ENCODE data around the gene MKI67.
"Not testable (repeated sequence)": the region's sequence is repeated elsewhere in the genome, so short reads cannot be mapped to it uniquely, and the experiment has no call there.

The MKI67 gene

GRCh38 chr10:128096486-128097199, 29.6 kb downstream of the MKI67 start:
- no peaks in the 10 kb centered on the region for H3K27me3 ChIP-seq (ENCODE audit: control insufficient read depth, insufficient read depth, low read length)
- no peaks in the 10 kb centered on the region for H3K36me3 ChIP-seq (ENCODE audit: control insufficient read depth, insufficient read depth, low read length)
- H3K9ac ChIP-seq (ENCODE audit: low read length): no peak overlapping the region
- H3K4me3 ChIP-seq (ENCODE audit: low read length): no peak overlapping the region
- no peak overlapping the region for H3K27ac ChIP-seq (ENCODE audit: low read depth, low read length)
- H3K4me1 ChIP-seq (ENCODE audit: control insufficient read depth, insufficient read depth, low read length): no peaks in the 10 kb centered on the region

GRCh38 chr10:128095753-128096469, 30.3 kb downstream of the MKI67 start:
- no peak overlapping the region for H3K4me3 ChIP-seq (ENCODE audit: low read length)
- no peaks in the 10 kb centered on the region for H3K27me3 ChIP-seq (ENCODE audit: control insufficient read depth, insufficient read depth, low read length)
- no peak overlapping the region for H3K9ac ChIP-seq (ENCODE audit: low read length)
- no peak overlapping the region for H3K27ac ChIP-seq (ENCODE audit: low read depth, low read length)
- H3K4me1 ChIP-seq (ENCODE audit: control insufficient read depth, insufficient read depth, low read length): no peaks in the 10 kb centered on the region
- H3K36me3 ChIP-seq (ENCODE audit: control insufficient read depth, insufficient read depth, low read length): no peaks in the 10 kb centered on the region

- Histone ChIP-seq H3K9ac (ENCODE audit: low read length) (no peak overlapping the region), H3K4me1 (ENCODE audit: control insufficient read depth, insufficient read depth, low read length) (no peaks in the 10 kb centered on the region), H3K36me3 (ENCODE audit: control insufficient read depth, insufficient read depth, low read length) (no peaks in the 10 kb centered on the region), H3K4me3 (ENCODE audit: low read length) (no peak overlapping the region), H3K27ac (ENCODE audit: low read depth, low read length) (no peak overlapping the region), H3K27me3 (ENCODE audit: control insufficient read depth, insufficient read depth, low read length) (no peaks in the 10 kb centered on the region)
Measured at GRCh38 chr10:128095027-128095752, 31.0 kb downstream of the MKI67 start.

GRCh38 chr10:128094596-128094995, 31.6 kb downstream of the MKI67 start:
- H3K27me3 ChIP-seq (ENCODE audit: control insufficient read depth, insufficient read depth, low read length); H3K4me1 ChIP-seq (ENCODE audit: control insufficient read depth, insufficient read depth, low read length); H3K36me3 ChIP-seq (ENCODE audit: control insufficient read depth, insufficient read depth, low read length); H3K9ac ChIP-seq (ENCODE audit: low read length); H3K4me3 ChIP-seq (ENCODE audit: low read length); H3K27ac ChIP-seq (ENCODE audit: low read depth, low read length): not testable (repeated sequence)

- H3K27me3 ChIP-seq (ENCODE audit: control insufficient read depth, insufficient read depth, low read length): no peaks in the 10 kb centered on the region
- H3K4me3 ChIP-seq (ENCODE audit: low read length): no peak overlapping the region
- no peaks in the 10 kb centered on the region for H3K4me1 ChIP-seq (ENCODE audit: control insufficient read depth, insufficient read depth, low read length)
- no peak overlapping the region for H3K9ac ChIP-seq (ENCODE audit: low read length)
- H3K27ac ChIP-seq (ENCODE audit: low read depth, low read length): no peak overlapping the region
- no peaks in the 10 kb centered on the region for H3K36me3 ChIP-seq (ENCODE audit: control insufficient read depth, insufficient read depth, low read length)
Measured at GRCh38 chr10:128092454-128092853, 33.8 kb downstream of the MKI67 start.

- Histone ChIP-seq H3K9ac (ENCODE audit: low read length) (no peak overlapping the region), H3K27ac (ENCODE audit: low read depth, low read length) (no peak overlapping the region), H3K4me3 (ENCODE audit: low read length) (no peak overlapping the region), H3K36me3 (ENCODE audit: control insufficient read depth, insufficient read depth, low read length) (no peaks in the 10 kb centered on the region), H3K27me3 (ENCODE audit: control insufficient read depth, insufficient read depth, low read length) (no peaks in the 10 kb centered on the region), H3K4me1 (ENCODE audit: control insufficient read depth, insufficient read depth, low read length) (no peaks in the 10 kb centered on the region)
Measured at GRCh38 chr10:128091636-128092210, 34.5 kb downstream of the MKI67 start.

- H3K27ac ChIP-seq (ENCODE audit: low read depth, low read length): no peak overlapping the region
- no peak overlapping the region for H3K4me3 ChIP-seq (ENCODE audit: low read length)
- no peaks in the 10 kb centered on the region for H3K36me3 ChIP-seq (ENCODE audit: control insufficient read depth, insufficient read depth, low read length)
- H3K4me1 ChIP-seq (ENCODE audit: control insufficient read depth, insufficient read depth, low read length): no peaks in the 10 kb centered on the region
- H3K9ac ChIP-seq (ENCODE audit: low read length): no peak overlapping the region
- no peaks in the 10 kb centered on the region for H3K27me3 ChIP-seq (ENCODE audit: control insufficient read depth, insufficient read depth, low read length)
Measured at GRCh38 chr10:128087884-128088709, 38.1 kb downstream of the MKI67 start.

GRCh38 chr10:128087146-128087883, 38.9 kb downstream of the MKI67 start:
- no peaks in the 10 kb centered on the region for H3K36me3 ChIP-seq (ENCODE audit: control insufficient read depth, insufficient read depth, low read length)
- H3K27ac ChIP-seq (ENCODE audit: low read depth, low read length): no peak overlapping the region
- no peak overlapping the region for H3K9ac ChIP-seq (ENCODE audit: low read length)
- no peaks in the 10 kb centered on the region for H3K27me3 ChIP-seq (ENCODE audit: control insufficient read depth, insufficient read depth, low read length)
- no peak overlapping the region for H3K4me3 ChIP-seq (ENCODE audit: low read length)
- no peaks in the 10 kb centered on the region for H3K4me1 ChIP-seq (ENCODE audit: control insufficient read depth, insufficient read depth, low read length)

- no peaks in the 10 kb centered on the region for H3K27me3 ChIP-seq (ENCODE audit: control insufficient read depth, insufficient read depth, low read length)
- no peak overlapping the region for H3K4me3 ChIP-seq (ENCODE audit: low read length)
- H3K27ac ChIP-seq (ENCODE audit: low read depth, low read length): no peak overlapping the region
- no peak overlapping the region for H3K9ac ChIP-seq (ENCODE audit: low read length)
- H3K36me3 ChIP-seq (ENCODE audit: control insufficient read depth, insufficient read depth, low read length): no peaks in the 10 kb centered on the region
- no peaks in the 10 kb centered on the region for H3K4me1 ChIP-seq (ENCODE audit: control insufficient read depth, insufficient read depth, low read length)
Measured at GRCh38 chr10:128086003-128086863, 40.0 kb downstream of the MKI67 start.

- Histone ChIP-seq H3K36me3 (ENCODE audit: control insufficient read depth, insufficient read depth, low read length) (no peaks in the 10 kb centered on the region), H3K4me3 (ENCODE audit: low read length) (no peak overlapping the region), H3K9ac (ENCODE audit: low read length) (no peak overlapping the region), H3K27me3 (ENCODE audit: control insufficient read depth, insufficient read depth, low read length) (no peaks in the 10 kb centered on the region), H3K4me1 (ENCODE audit: control insufficient read depth, insufficient read depth, low read length) (no peaks in the 10 kb centered on the region), H3K27ac (ENCODE audit: low read depth, low read length) (no peak overlapping the region)
Measured at GRCh38 chr10:128084991-128085390, 41.2 kb downstream of the MKI67 start.

- Histone ChIP-seq H3K27me3 (ENCODE audit: control insufficient read depth, insufficient read depth, low read length) (no peaks in the 10 kb centered on the region), H3K4me1 (ENCODE audit: control insufficient read depth, insufficient read depth, low read length) (no peaks in the 10 kb centered on the region), H3K36me3 (ENCODE audit: control insufficient read depth, insufficient read depth, low read length) (no peaks in the 10 kb centered on the region), H3K9ac (ENCODE audit: low read length) (no peak overlapping the region), H3K27ac (ENCODE audit: low read depth, low read length) (no peak overlapping the region), H3K4me3 (ENCODE audit: low read length) (no peak overlapping the region)
Measured at GRCh38 chr10:128084364-128084763, 41.9 kb downstream of the MKI67 start.
